ENCODE results near the gene FOXP4.

- TF ChIP-seq CEBPB (IDR thresholded peaks at IDR 0.05; ENCODE audit: low read depth) (no peak), POLR2A (IDR thresholded peaks at IDR 0.05; ENCODE audit: borderline replicate concordance, extremely low read depth, insufficient read depth, insufficient read length) (no peak), ZNF274 (IDR thresholded peaks at IDR 0.05; ENCODE audit: low read depth, low read length) (no peak), SP1 (IDR thresholded peaks at IDR 0.05; ENCODE audit: low read depth) (no peak), CTCF (IDR thresholded peaks at IDR 0.05 in 2 of 3, conservative IDR thresholded peaks at IDR 0.05 in 1 of 3; ENCODE audit: borderline replicate concordance in 1 of 3, insufficient read depth in 1 of 3, low read depth in 2 of 3, low read length in 2 of 3) (no peak), EGR1 (IDR thresholded peaks at IDR 0.05; ENCODE audit: low read depth) (no peak), SIN3A (IDR thresholded peaks at IDR 0.05; ENCODE audit: low read depth) (no peak), ZBTB33 (IDR thresholded peaks at IDR 0.05; ENCODE audit: extremely low read depth, insufficient replicate concordance, low read length) (no peak), REST (IDR thresholded peaks at IDR 0.05; ENCODE audit: low read depth) (no peak)
Observed at GRCh38 chr6:41567684-41568083, 21.5 kb downstream of the FOXP4 start.

All from HCT116 (cell line).